Lung (tissue), 12 donors: ENCODE results near the gene PHACTR1. TPM values are rescaled to one million over a fixed set of nuclear protein-coding genes. Genes with fewer than 3 reads are reported as not detected.

ENCODE experiments used
- ATAC-seq: fragments of 200-7000 bp; cut with Tn5 transposase; one replicate; pipeline ENCODE4 v1.9.1; 2020; ENCODE audit warnings: moderate number of reproducible peaks; ENCODE audit not compliant: insufficient read depth, low FRiP score
- DNase-seq, 3 donors: peaks; one replicate each; pipeline ENCODE4 v3.0.0-alpha.2; 2013 to 2017
- H3K27ac ChIP-seq, 2 donors: one replicate each; pipeline ENCODE4 v1.5.1; 2013; ENCODE audit warnings: mild to moderate bottlenecking in 2 of 2, moderate library complexity in 2 of 2, control low read depth in 1 of 2, inconsistent platforms in 1 of 2, low read depth in 1 of 2, low read length in 1 of 2
- H3K27me3 ChIP-seq, 3 donors: one replicate each; pipeline ENCODE4 v1.5.1; 2013; ENCODE audit warnings: low read length in 2 of 3; ENCODE audit not compliant: control insufficient read depth in 3 of 3, insufficient read depth in 3 of 3
- H3K36me3 ChIP-seq, 4 donors: one replicate each; pipeline ENCODE4 v1.5.1; 2013; ENCODE audit warnings: low read length in 4 of 4, mild to moderate bottlenecking in 1 of 4, moderate library complexity in 1 of 4; ENCODE audit not compliant: control insufficient read depth in 4 of 4, insufficient read depth in 4 of 4
- H3K4me1 ChIP-seq, 5 donors: one replicate each; pipeline ENCODE4 v1.5.1; 2013; ENCODE audit warnings: low read length in 5 of 5, mild to moderate bottlenecking in 2 of 5, moderate library complexity in 1 of 5; ENCODE audit not compliant: control insufficient read depth in 5 of 5, insufficient read depth in 5 of 5
- H3K4me3 ChIP-seq: one replicate; pipeline ENCODE4 v1.5.1; 2013; ENCODE audit warnings: mild to moderate bottlenecking, control low read depth, moderate library complexity
- H3K9ac ChIP-seq, 2 donors: one replicate each; pipeline ENCODE4 v1.5.1; 2013; ENCODE audit warnings: low read length in 2 of 2, control low read depth in 1 of 2; ENCODE audit not compliant: insufficient read depth in 1 of 2
- H3K9me3 ChIP-seq, 4 donors: one replicate each; pipeline ENCODE4 v1.5.1; 2013; ENCODE audit warnings: low read length in 3 of 4, mild to moderate bottlenecking in 1 of 4, moderate library complexity in 1 of 4; ENCODE audit not compliant: control insufficient read depth in 4 of 4, insufficient read depth in 3 of 4
- WGBS, 2 donors: extraction: QIAGEN DNeasy Blood & Tissue Kit; methylation state at CpG; one replicate each; pipeline ENCODE4 v1.1.7; 2013; 5-methylcytosine and 5-hydroxymethylcytosine counted together
- polyA plus RNA-seq, 2 donors: library from polyadenylated mRNA; stranded (reverse); fragments of 200-250 nt; gene quantifications; one replicate each; pipeline ENCODE4 v1.2.1, GENCODE V29; 2013
- total RNA-seq, 2 donors: library from RNA; depleted of rRNA in 1 of 2; stranded (reverse); fragments of >200 nt in 1 of 2; gene quantifications; one replicate each; pipeline ENCODE4 v1.2.1, GENCODE V29; 2014 to 2021
- TF ChIP-seq, protein P1 (sequence below): IDR thresholded peaks from 2 replicates; pipeline ENCODE4 v1.5.1; 2012; ENCODE audit warnings: mild to moderate bottlenecking; ENCODE audit errors: control extremely low read depth, extremely low read depth
- donor health status: control.
- donor health status: control.
- donor health status: Bipolar disorder and iron deficiency.
- donor health status: healthy.
- donor health status: DM: yes; HTN: yes; CAD: no.

The PHACTR1 gene
- total and polyA plus RNA-seq, 4 donors: 16.3 to 58.8 (median 41.9) TPM

DNA sequence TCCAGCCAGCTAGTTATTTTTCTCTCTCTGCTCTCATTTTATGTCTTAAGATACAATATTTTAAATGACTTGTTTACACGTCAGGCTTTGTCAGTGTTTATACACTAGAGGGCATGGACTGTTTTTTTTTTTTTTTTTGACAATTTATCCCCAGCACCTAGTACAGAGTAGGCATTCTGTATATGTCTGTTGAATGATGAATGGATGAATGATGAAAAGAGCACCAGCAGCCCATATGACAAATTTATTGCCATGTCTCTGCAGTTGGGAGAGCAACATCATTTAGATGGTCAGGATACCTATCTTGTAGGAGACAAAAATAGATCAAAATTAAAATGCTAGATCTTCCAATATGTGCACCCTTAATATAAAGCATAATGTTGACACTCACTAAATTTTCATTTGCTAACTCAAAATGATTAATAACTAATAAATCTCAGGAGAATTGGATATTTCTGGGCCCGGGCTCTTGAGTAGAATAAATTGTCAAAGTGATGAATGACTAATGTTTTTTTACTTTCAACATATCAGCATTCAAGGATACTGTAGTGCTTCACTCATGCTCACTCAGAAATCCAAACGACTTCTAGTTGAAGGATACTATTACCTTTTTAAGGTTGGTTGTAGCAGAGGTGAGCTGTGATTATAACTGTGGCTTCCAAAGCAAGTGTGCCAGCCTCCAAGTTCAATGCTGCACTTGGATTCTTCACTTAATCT is 200.0 kb downstream of the PHACTR1 start:
- ATAC-seq (no peak), DNase-seq (no peak)
- Histone ChIP-seq H3K36me3 (no peaks in the 10 kb centered on the region), H3K27me3 (no peaks in the 10 kb centered on the region), H3K4me1 (no peaks in the 10 kb centered on the region), H3K4me3 (no peak overlapping the region), H3K9ac (no peak overlapping the region), H3K9me3 (peaks cover 0 to 3% (median 0%) of the 10 kb centered on the region in 4 donors), H3K27ac (no peak overlapping the region)
- 63 to 91% methylated on average over 3 of the region's 3 CpGs for WGBS, 2 donors
- TF ChIP-seq, protein P1, sequence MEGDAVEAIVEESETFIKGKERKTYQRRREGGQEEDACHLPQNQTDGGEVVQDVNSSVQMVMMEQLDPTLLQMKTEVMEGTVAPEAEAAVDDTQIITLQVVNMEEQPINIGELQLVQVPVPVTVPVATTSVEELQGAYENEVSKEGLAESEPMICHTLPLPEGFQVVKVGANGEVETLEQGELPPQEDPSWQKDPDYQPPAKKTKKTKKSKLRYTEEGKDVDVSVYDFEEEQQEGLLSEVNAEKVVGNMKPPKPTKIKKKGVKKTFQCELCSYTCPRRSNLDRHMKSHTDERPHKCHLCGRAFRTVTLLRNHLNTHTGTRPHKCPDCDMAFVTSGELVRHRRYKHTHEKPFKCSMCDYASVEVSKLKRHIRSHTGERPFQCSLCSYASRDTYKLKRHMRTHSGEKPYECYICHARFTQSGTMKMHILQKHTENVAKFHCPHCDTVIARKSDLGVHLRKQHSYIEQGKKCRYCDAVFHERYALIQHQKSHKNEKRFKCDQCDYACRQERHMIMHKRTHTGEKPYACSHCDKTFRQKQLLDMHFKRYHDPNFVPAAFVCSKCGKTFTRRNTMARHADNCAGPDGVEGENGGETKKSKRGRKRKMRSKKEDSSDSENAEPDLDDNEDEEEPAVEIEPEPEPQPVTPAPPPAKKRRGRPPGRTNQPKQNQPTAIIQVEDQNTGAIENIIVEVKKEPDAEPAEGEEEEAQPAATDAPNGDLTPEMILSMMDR: no peak

DNA sequence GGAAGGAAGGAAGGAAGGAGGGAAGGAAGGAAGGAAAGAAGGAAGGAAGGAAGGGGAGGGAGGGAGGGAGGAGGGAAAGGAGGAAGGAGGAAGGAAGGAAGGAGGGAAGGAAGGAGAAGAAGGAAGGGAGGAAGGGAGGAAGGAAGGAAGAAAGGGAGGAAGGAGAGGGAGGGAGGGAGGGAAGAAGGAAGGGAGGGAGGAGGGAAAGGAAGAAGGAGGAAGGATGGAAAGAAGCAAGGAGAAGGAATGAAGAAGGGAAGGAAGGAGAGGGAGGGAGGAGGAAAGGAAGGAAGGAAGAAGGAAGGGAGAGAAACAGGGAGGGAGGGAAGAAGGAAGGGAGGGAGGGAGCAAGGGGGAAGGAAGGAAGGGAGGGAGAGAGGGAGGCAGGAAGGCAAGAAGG is 204.9 kb downstream of the PHACTR1 start:
- H3K36me3 ChIP-seq: no peaks in the 10 kb centered on the region
- no peak for ATAC-seq

DNA sequence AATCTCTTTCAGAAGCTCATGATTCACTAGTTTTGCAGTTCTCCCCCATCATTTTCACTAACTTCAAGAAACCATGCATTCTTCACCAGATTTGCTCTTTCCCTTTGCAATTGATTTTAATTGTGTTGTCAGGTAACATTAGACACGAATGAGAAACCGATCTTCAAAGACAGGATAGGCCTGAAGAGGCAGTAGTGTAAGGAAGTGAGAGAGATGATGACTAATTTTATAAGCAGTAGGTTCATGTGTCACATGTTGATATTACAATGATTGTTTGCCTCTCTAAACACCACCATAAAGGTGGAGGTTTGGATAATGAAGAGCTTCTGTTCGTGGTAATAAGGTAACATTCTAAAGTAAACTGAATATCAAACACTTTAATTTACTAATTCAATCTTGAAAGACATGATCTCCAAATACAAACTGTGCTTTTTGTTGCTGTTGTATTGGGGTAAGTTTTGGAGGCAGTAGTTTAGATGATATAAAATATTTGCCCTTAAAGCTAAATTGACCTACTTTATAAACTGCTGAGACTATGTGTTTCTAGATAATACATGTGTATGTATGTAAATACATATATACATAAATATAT is 207.2 kb downstream of the PHACTR1 start:
- Histone ChIP-seq H3K9me3 (no peaks in the 10 kb centered on the region), H3K4me1 (no peaks in the 10 kb centered on the region), H3K27ac (no peak overlapping the region), H3K4me3 (no peak overlapping the region), H3K9ac (no peak overlapping the region), H3K36me3 (no peaks in the 10 kb centered on the region), H3K27me3 (no peaks in the 10 kb centered on the region)
- DNase-seq: no peak
- TF ChIP-seq, protein P1: no peak
- ATAC-seq: no peak
- 74 to 86% methylated on average over 3 of the region's 3 CpGs for whole genome bisulfite sequencing, 2 donors

More for the DNA sequence above, 204.9 kb downstream of the PHACTR1 start:
- Histone ChIP-seq H3K4me1 (no peaks in the 10 kb centered on the region), H3K4me3 (no peak overlapping the region), H3K9ac (no peak overlapping the region), H3K9me3 (no peaks in the 10 kb centered on the region), H3K27me3 (no peaks in the 10 kb centered on the region), H3K27ac (no peak overlapping the region)
- no peak for DNase-seq
- TF ChIP-seq, protein P1: no peak
